ENCODE results near the gene SARDH.

- TF ChIP-seq CTCF (IDR thresholded peaks at IDR 0.05; ENCODE audit: poor library complexity, severe bottlenecking) = no peak
- no peak for TF ChIP-seq EP300 (conservative IDR thresholded peaks at IDR 0.05; ENCODE audit: poor library complexity, severe bottlenecking)
- no peak for TF ChIP-seq SMC3 (conservative IDR thresholded peaks at IDR 0.05; ENCODE audit: poor library complexity)
- TF ChIP-seq EZH2 (IDR thresholded peaks at IDR 0.05; ENCODE audit: borderline replicate concordance, insufficient read depth, low read length, poor library complexity, severe bottlenecking) = no peak
- TF ChIP-seq TAF1 (IDR thresholded peaks at IDR 0.05; ENCODE audit: low read depth) = no peak
- no peak for TF ChIP-seq POLR2AphosphoS5 (IDR thresholded peaks at IDR 0.05)
- TF ChIP-seq RAD21 (conservative IDR thresholded peaks at IDR 0.05) = no peak
These were observed 104.0 kb downstream of the SARDH start for GRCh38 chr9:133634081-133634691.

Data from neural cell (in vitro differentiated cells).